CD4-positive, alpha-beta T cell treated with Interleukin-6 at 100 ng/mL for 8 hours (primary cell): ENCODE results near the gene OMP.

Experiments used
- DNase-seq: peaks from one replicate; pipeline ENCODE4 v3.0.0-alpha.2; 2020; ENCODE audit warnings: mixed read lengths, low spot score

OMP gene

GRCh38 chr11:77106759-77107158 is 4.1 kb downstream of the OMP start:
- DNase-seq, result no peak

- DNase-seq, result no peak
Measured at GRCh38 chr11:77107950-77108349, 5.3 kb downstream of the OMP start.

GRCh38 chr11:77108436-77108835 is 5.8 kb downstream of the OMP start:
- no peak for DNase-seq

GRCh38 chr11:77109236-77110019 is 6.8 kb downstream of the OMP start:
- DNase-seq, result no peak

- DNase-seq, result no peak
Measured at GRCh38 chr11:77110836-77111235, 8.2 kb downstream of the OMP start.

- DNase-seq, result no peak
Measured at GRCh38 chr11:77111277-77111676, 8.6 kb downstream of the OMP start.

- DNase-seq, result no peak
Measured at GRCh38 chr11:77111946-77112345, 9.3 kb downstream of the OMP start.

- no peak for DNase-seq
Measured at GRCh38 chr11:77112641-77113381, 10.2 kb downstream of the OMP start.

- no peak for DNase-seq
Measured at GRCh38 chr11:77113382-77114088, 10.9 kb downstream of the OMP start.

- no peak for DNase-seq
Measured at GRCh38 chr11:77114089-77114463, 11.4 kb downstream of the OMP start.

GRCh38 chr11:77115181-77115611 is 12.6 kb downstream of the OMP start:
- DNase-seq, result no peak

GRCh38 chr11:77115956-77116355 is 13.3 kb downstream of the OMP start:
- DNase-seq, result no peak

GRCh38 chr11:77117492-77117891 is 14.9 kb downstream of the OMP start:
- DNase-seq, result no peak

- no peak for DNase-seq
Measured at GRCh38 chr11:77118086-77118485, 15.4 kb downstream of the OMP start.

- no peak for DNase-seq
Measured at GRCh38 chr11:77118971-77119370, 16.3 kb downstream of the OMP start.

GRCh38 chr11:77119531-77119936 is 16.9 kb downstream of the OMP start:
- no peak for DNase-seq

GRCh38 chr11:77120571-77120970 is 17.9 kb downstream of the OMP start:
- no peak for DNase-seq

- no peak for DNase-seq
Measured at GRCh38 chr11:77121096-77121640, 18.5 kb downstream of the OMP start.

GRCh38 chr11:77121876-77122575 is 19.4 kb downstream of the OMP start:
- DNase-seq, result no peak

- no peak for DNase-seq
Measured at GRCh38 chr11:77122576-77123212, 20.1 kb downstream of the OMP start.

- no peak for DNase-seq
Measured at GRCh38 chr11:77123591-77123990, 21.0 kb downstream of the OMP start.
